MV-4-11 (cell line): Measurements from ENCODE around the gene CCDC127.

Experiments
- DNase-seq: peaks from one replicate; lab custom pipeline; 2025; lab: John Stamatoyannopoulos, UW

Gene CCDC127

GRCh38 chr5:157126-157715, 60.7 kb downstream of the CCDC127 start:
- no peak for DNase-seq

GRCh38 chr5:156411-157072, 61.4 kb downstream of the CCDC127 start:
- no peak for DNase-seq

DNA sequence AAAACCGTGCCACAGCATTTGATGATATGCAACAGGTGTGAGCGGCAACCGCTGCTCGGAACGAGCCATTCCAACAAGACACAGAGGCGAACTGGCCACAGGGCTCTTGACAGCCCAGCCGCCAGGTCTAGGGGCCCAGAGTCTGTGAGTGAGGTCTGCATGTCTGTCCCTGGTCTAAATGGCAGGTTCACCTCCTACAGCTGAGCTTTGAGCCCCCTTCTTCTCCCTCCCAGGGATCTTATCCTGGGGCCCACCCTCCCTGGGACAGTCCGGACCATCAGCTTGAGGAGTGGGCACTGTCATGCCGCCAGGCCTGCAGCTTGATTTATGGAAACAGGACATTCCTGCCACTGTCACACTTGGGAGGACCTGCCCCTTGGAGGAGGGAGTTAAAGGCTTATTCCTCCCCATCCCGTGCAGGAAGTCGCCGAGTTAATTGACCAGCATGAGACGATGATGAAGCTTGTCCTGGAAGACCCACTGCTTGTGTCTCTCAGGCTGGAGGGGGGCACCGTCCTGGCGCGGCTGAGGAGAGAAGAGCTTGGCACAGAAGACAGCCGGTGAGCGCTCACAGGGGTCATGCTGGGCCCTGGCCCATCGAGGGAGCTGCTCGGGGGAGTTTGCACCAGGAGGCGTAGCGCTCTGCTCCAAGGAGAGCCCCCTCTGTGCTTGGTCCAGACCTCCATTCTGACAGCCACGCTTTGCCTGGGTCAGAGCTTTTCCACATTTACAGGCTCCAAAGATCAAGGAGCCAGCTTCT, 62.1 kb downstream of the CCDC127 start:
- no peak for DNase-seq

GRCh38 chr5:154826-155225, 63.1 kb downstream of the CCDC127 start:
- no peak for DNase-seq

- DNase-seq: no peak
Observed at GRCh38 chr5:154236-154635, 63.7 kb downstream of the CCDC127 start.

GRCh38 chr5:153256-153655, 64.7 kb downstream of the CCDC127 start:
- peak; percentile 2 for DNase-seq

DNA sequence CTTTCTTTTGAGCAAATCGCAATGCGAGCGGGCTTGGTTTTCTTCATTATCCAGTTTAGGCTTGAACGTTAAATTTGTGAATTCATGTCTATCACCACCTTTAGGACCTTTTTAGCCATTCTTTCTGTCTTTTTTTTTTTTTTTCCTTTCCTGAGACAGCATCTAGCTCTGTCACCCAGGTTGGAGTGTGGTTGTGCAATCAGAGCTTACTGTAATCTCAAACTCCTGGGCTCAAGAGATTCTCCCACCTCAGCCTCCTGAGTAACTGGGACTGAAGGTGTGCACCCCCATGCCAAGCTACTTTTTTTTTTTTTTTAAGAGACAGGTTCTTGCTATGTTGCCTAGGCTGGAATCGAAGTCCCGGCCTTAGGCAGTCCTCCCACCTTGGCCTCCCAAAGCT, 65.9 kb downstream of the CCDC127 start:
- DNase-seq: no peak

DNA sequence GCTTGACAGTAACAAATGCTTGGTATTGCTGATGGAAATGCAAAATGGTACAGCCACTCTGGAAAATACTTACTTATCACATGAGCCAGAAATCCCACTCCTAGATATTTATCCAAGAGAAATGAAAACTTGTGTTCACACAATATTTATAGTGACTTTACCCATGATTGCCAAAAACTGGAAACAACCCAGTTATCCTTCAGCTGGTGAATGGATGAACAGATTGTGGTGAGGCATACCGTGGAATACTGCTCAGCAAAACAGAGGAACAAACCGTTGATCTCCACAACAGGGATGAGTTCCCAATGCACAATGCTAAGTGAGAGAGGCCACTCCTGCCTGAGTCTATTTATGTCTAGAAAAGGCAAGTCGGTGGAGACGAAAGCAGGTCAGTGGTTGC, 67.2 kb downstream of the CCDC127 start:
- no peak for DNase-seq

- no peak for DNase-seq
Observed at GRCh38 chr5:149745-150485, 68.0 kb downstream of the CCDC127 start.

DNA sequence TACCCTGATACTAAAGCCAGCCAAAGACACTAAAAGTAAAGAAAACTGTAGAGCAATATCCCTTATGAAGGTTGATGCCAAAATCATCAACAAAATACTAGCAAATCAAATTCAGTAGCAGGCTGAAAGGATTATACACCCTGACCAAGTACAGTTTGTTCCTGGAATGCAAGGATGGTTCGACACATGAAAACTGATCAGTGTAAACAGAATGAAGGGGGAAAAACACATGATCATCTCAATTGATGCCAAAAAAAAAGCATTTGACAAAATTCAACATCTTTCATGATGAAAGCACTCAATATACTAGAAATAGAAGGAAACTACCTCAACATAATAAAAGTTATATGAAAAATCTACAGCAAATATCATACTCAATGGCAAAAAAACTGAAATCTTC, 70.2 kb downstream of the CCDC127 start:
- DNase-seq: no peak
